HepG2 (cell line): ENCODE results near the gene MRPL48. TPM values are rescaled to one million over a fixed set of nuclear protein-coding genes. Genes with fewer than 3 reads are reported as not detected.

Experiments used
- ATAC-seq: fragments of 200-7000 bp; cut with Tn5 transposase; 3 replicates; pipeline ENCODE4 v1.9.1; 2020; ENCODE audit warnings: mild to moderate bottlenecking, moderate library complexity
- BruUV-seq: library from RNA; stranded (reverse); fragments of 400-500 nt; replicated peaks from 2 replicates; lab custom pipeline; 2021; lab: Mats Ljungman, UMichigan
- CTCF ChIA-PET: fragments of 300-600 bp; formaldehyde crosslinking; extraction: SDS; loops from one replicate; lab custom pipeline; 2021; ENCODE audit warnings: low total read pairs, inconsistent platforms, low intra/inter-chr PET ratio; lab: Yijun Ruan, JAX
- POLR2A ChIA-PET: fragments of 350-600 bp; sonication (Branson Sonifier 250); formaldehyde crosslinking; loops from one replicate; lab custom pipeline; 2020; ENCODE audit warnings: antibody characterized with exemption, inconsistent platforms; lab: Yijun Ruan, JAX
- DNase-seq: peaks from one replicate; pipeline ENCODE4 v3.0.0-alpha.2; 2015; ENCODE audit warnings: low spot score
- FAIRE-seq: peaks from 3 replicates; lab custom pipeline; 2011; peaks lifted over from hg19 to GRCh38; lab: Jason Lieb, UNC
- H2AFZ ChIP-seq: one replicate; pipeline ENCODE4 v1.6.1; 2011; ENCODE audit warnings: low read length, inconsistent platforms
- H3K27ac ChIP-seq: fragments of 300-600 bp; 3 replicates; pipeline ENCODE4 v1.8.0; 2011; ENCODE audit warnings: mixed run types, mild to moderate bottlenecking, mixed read lengths, low read length, inconsistent platforms; ENCODE audit not compliant: insufficient read depth; ENCODE audit errors: extremely low read length
- H3K27me3 ChIP-seq, 2 experiments: fragments of 200-600 bp in 1 of 2; 2 replicates in 1 of 2; 3 replicates in 1 of 2; pipeline versions ENCODE4 v1.6.0 to v1.8.0; 2011; ENCODE audit warnings: low read length in 2 of 2, mild to moderate bottlenecking in 2 of 2, moderate library complexity in 2 of 2, inconsistent platforms in 1 of 2; ENCODE audit not compliant: insufficient read depth in 2 of 2, control insufficient read depth in 1 of 2
- H3K36me3 ChIP-seq, 2 experiments: fragments of 200-600 bp in 1 of 2; replicated peaks in 1 of 2; 2 replicates in 1 of 2; 3 replicates in 1 of 2; pipeline versions ENCODE4 v1.5.1 to v1.8.0; 2011; ENCODE audit warnings: low read length in 2 of 2, inconsistent platforms in 1 of 2; ENCODE audit not compliant: insufficient read depth in 2 of 2, control insufficient read depth in 1 of 2
- H3K4me1 ChIP-seq: 2 replicates; pipeline ENCODE4 v1.5.1; 2012; ENCODE audit warnings: low read length, inconsistent platforms; ENCODE audit not compliant: insufficient read depth
- H3K4me2 ChIP-seq: 2 replicates; pipeline ENCODE4 v1.6.0; 2011; ENCODE audit warnings: low read depth, low read length, inconsistent platforms
- H3K4me3 ChIP-seq, 3 experiments: fragments of 200-600 bp in 1 of 3; sonication (generic), shearing (Covaris generic) in 1 of 3; replicated peaks in 1 of 3; 2 replicates each; pipeline ENCODE4 v1.5.1; 2011 to 2016; ENCODE audit warnings: low read length in 3 of 3, inconsistent platforms in 2 of 3, low read depth in 2 of 3, mild to moderate bottlenecking in 2 of 3, control low read depth in 1 of 3, mixed read lengths in 1 of 3; ENCODE audit not compliant: insufficient read depth in 1 of 3
- H3K79me2 ChIP-seq: one replicate; pipeline ENCODE4 v1.6.1; 2011; ENCODE audit warnings: low read length, inconsistent platforms; ENCODE audit not compliant: insufficient read depth
- H3K9ac ChIP-seq: 2 replicates; pipeline ENCODE4 v1.6.0; 2011; ENCODE audit warnings: mild to moderate bottlenecking, low read depth, low read length, inconsistent platforms; ENCODE audit not compliant: insufficient read depth
- H3K9me3 ChIP-seq: 2 replicates; pipeline ENCODE4 v1.5.1; 2012; ENCODE audit warnings: mild to moderate bottlenecking, low read length
- H4K20me1 ChIP-seq: 2 replicates; pipeline ENCODE4 v1.6.0; 2011; ENCODE audit warnings: inconsistent platforms, mild to moderate bottlenecking, low read length, moderate library complexity; ENCODE audit not compliant: insufficient read depth
- ATF4 ChIP-seq, 2 experiments: fragments of 450-650 bp in 1 of 2; sonication (generic) in 1 of 2; formaldehyde crosslinking; IDR thresholded peaks; 2 replicates each; pipeline versions ENCODE4 v1.5.0 to v1.8.0; 2020 to 2022; ENCODE audit warnings: mild to moderate bottlenecking in 1 of 2, missing genetic modification reagents in 1 of 2
- CEBPB ChIP-seq: IDR thresholded peaks from 2 replicates; pipeline ENCODE4 v1.6.1; 2011; ENCODE audit warnings: low read depth, low read length, improper control_type of control experiment, borderline replicate concordance
- CEBPG ChIP-seq: IDR thresholded peaks from 2 replicates; pipeline ENCODE4 v1.6.1; 2016
- DZIP1 ChIP-seq: sonication (generic); formaldehyde crosslinking; IDR thresholded peaks from 2 replicates; pipeline ENCODE4 v1.5.0; 2020; ENCODE audit warnings: mild to moderate bottlenecking, missing genetic modification reagents
- KLF6 ChIP-seq: IDR thresholded peaks from 2 replicates; pipeline ENCODE4 v1.8.0; 2016; ENCODE audit warnings: missing biosample characterization, missing genetic modification reagents
- NR2F6 ChIP-seq, 2 experiments: IDR thresholded peaks; 2 replicates each; pipeline ENCODE4 v1.6.1; 2016; ENCODE audit warnings: antibody characterized with exemption in 1 of 2, mild to moderate bottlenecking in 1 of 2
- PRMT3 ChIP-seq: sonication (generic); formaldehyde crosslinking; IDR thresholded peaks from 2 replicates; pipeline ENCODE4 v1.8.1; 2022; ENCODE audit warnings: low read depth, mild to moderate bottlenecking, moderate library complexity, missing genetic modification reagents, borderline replicate concordance
- SALL1 ChIP-seq: sonication (generic); formaldehyde crosslinking; IDR thresholded peaks from 2 replicates; pipeline ENCODE4 v1.8.0; 2022; ENCODE audit warnings: mild to moderate bottlenecking, missing genetic modification reagents
- SAP130 ChIP-seq: IDR thresholded peaks from 2 replicates; pipeline ENCODE4 v1.6.1; 2016; ENCODE audit warnings: low read depth
- SOX13 ChIP-seq, 3 experiments: fragments of 450-650 bp in 1 of 3; sonication (generic) in 1 of 3; formaldehyde crosslinking in 1 of 3; IDR thresholded peaks in 2 of 3; conservative IDR thresholded peaks in 1 of 3; 2 replicates each; pipeline versions ENCODE4 v1.5.0 to v1.6.1; 2016 to 2020; ENCODE audit warnings: antibody characterized with exemption in 1 of 3, mild to moderate bottlenecking in 1 of 3, missing compliant biosample characterization in 1 of 3, missing genetic modification reagents in 1 of 3, moderate library complexity in 1 of 3
- THAP11 ChIP-seq: IDR thresholded peaks from 2 replicates; pipeline ENCODE4 v1.6.1; 2016; ENCODE audit warnings: missing biosample characterization, missing genetic modification reagents
- ZNF235 ChIP-seq: sonication (generic); formaldehyde crosslinking; IDR thresholded peaks from 2 replicates; pipeline ENCODE4 v1.8.1; 2023; ENCODE audit warnings: mild to moderate bottlenecking, missing genetic modification reagents, borderline replicate concordance
- WGBS: methylation state at CpG from one replicate; pipeline ENCODE4 v1.1.6; 2017; ENCODE audit warnings: low lambda C conversion rate; 5-methylcytosine and 5-hydroxymethylcytosine counted together
- in situ Hi-C: cut with HindIII; loops from 2 replicates; pipeline ENCODE4 v1.10.0; 2017; ENCODE audit warnings: low pct_unique_long_range_greater_than_20kb; ENCODE audit not compliant: extremely low pct_ligation_motif_present
- intact Hi-C: fragments of 100-400 bp; cut with micrococcal nuclease; formaldehyde crosslinking; loops from one replicate; pipeline ENCODE4 v1.10.0; 2022; ENCODE audit not compliant: unreplicated experiment
- polyA plus RNA-seq, 8 experiments: library from polyadenylated mRNA; depleted of rRNA in 3 of 8; stranded (reverse) in 7 of 8; unstranded in 1 of 8; fragments of >200 nt; fragmentation: Illumina TruSeq in 4 of 8; extraction: Trizol in 4 of 8; gene quantifications; 2 replicates each; pipeline versions ENCODE4 v1.2.1 to v1.2.3, GENCODE V29; 2011 to 2016; ENCODE audit warnings: low read depth in 4 of 8, missing spikeins in 1 of 8, mixed read lengths in 1 of 8; ENCODE audit not compliant: insufficient read depth in 1 of 8
- total RNA-seq, 5 experiments: library from RNA; depleted of rRNA; stranded (reverse); fragments of >200 nt; fragmentation: Illumina TruSeq; extraction: Trizol; gene quantifications; 2 replicates each; pipeline ENCODE4 v1.2.3, GENCODE V29; 2016; ENCODE audit warnings: low read depth in 1 of 5
- TF ChIP-seq, protein P1 (sequence below): sonication (generic); formaldehyde crosslinking; IDR thresholded peaks from 2 replicates; pipeline ENCODE4 v1.5.1; 2020; ENCODE audit warnings: mild to moderate bottlenecking, missing genetic modification reagents, borderline replicate concordance
- TF ChIP-seq, protein P2 (sequence below): sonication (generic); formaldehyde crosslinking; conservative IDR thresholded peaks from 2 replicates; pipeline ENCODE4 v1.4.0; 2020; ENCODE audit warnings: missing genetic modification reagents

Gene MRPL48
- total and polyA plus RNA-seq, 2 of the 13 experiments (the other 11 are each of a cell fraction or from before 2014, with no cell fraction given), result 61.2 to 67.9 TPM

DNA sequence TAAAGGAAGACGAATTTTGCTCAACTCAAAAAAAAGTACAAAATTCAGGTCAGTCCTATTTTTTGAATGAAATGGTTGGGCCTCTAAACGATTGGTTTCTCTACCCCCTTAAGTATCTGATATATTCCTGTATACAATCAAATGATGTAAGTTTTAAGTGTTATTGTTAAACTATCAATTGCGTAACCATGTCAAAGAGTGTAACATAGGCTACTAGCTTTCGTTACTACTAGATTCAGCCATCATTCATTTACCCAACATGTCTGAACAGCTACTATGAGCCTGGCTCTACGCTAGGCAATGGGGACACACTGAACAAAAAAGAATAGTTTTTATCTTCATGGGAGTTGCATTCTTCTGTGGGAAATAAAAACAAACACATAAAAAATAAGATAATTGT lies 30.1 kb upstream of the MRPL48 start:
- POLR2A ChIA-PET, result interaction anchor here (0.8 to 3.3 kb wide), 3 partner anchors 9 to 27 kb away, joined by 4 to 21 read pairs (median 4); no protein-coding TSS in a partner anchor
- H3K79me2 ChIP-seq, result peaks cover 75% of the 10 kb centered on the region
- 69% methylated on average over 5 of the region's 5 CpGs for WGBS
- H2AFZ ChIP-seq, result no peak overlapping the region
- intact Hi-C loops, result no loop called here
- H3K27ac ChIP-seq, result peak overlapping the region; percentile 1
- H3K9ac ChIP-seq, result peak overlapping the region; percentile 95; the same call in 1 of the 2 replicates
- peak overlapping the region; percentile 89 for H3K4me2 ChIP-seq
- CTCF ChIA-PET, result no interaction called here
- no peaks in the 10 kb centered on the region; a peak in 1 of 5 replicates for H3K27me3 ChIP-seq
- peaks cover 57% of the 10 kb centered on the region for H3K4me1 ChIP-seq
- peak; percentile 29 for DNase-seq
- no TSS peak for BruUV-seq
- FAIRE-seq, result no peak
- in situ Hi-C loops, result no loop called here
- peaks cover 39% of the 10 kb centered on the region for H4K20me1 ChIP-seq
- no peak for ATAC-seq
- H3K36me3 ChIP-seq, result peaks cover 0 to 2% of the 10 kb centered on the region in 2 experiments; a peak in 1 of 5 replicates
- no peaks in the 10 kb centered on the region for H3K9me3 ChIP-seq
- H3K4me3 ChIP-seq, result peak overlapping the region; percentile 22 to 97 (median 83); a peak in 5 of 6 replicates
- TF ChIP-seq CEBPG (CRISPR knock-in tag) (peak; percentile 91), SAP130 (peak; percentile 21; the same call in 1 of the 2 replicates), SOX13 (IDR thresholded peaks at IDR 0.05) (no peak), SOX13 (CRISPR knock-in tag; conservative IDR thresholded peaks at IDR 0.05 in 1 of 2, IDR thresholded peaks at IDR 0.05 in 1 of 2) (peak in 1 of 2 experiments; percentile 37; a peak in 1 of 4 replicates), DZIP1 (no peak), NR2F6 (IDR thresholded peaks at IDR 0.05) (no peak), NR2F6 (CRISPR knock-in tag; IDR thresholded peaks at IDR 0.05) (0 out of 2 replicates have a peak, but pooled peaks have one; percentile 14), ZNF235 (CRISPR knock-in tag) (no peak), CEBPB (peak; percentile 96), KLF6 (CRISPR knock-in tag) (0 out of 2 replicates have a peak, but pooled peaks have one; percentile 25), THAP11 (CRISPR knock-in tag) (0 out of 2 replicates have a peak, but pooled peaks have one; percentile 34), PRMT3 (CRISPR knock-in tag) (no peak), SALL1 (no peak), ATF4 (CRISPR knock-in tag; IDR thresholded peaks at IDR 0.05) (peak in 1 of 2 experiments; percentile 96; a peak in 2 of 4 replicates)
- TF ChIP-seq, protein P1, sequence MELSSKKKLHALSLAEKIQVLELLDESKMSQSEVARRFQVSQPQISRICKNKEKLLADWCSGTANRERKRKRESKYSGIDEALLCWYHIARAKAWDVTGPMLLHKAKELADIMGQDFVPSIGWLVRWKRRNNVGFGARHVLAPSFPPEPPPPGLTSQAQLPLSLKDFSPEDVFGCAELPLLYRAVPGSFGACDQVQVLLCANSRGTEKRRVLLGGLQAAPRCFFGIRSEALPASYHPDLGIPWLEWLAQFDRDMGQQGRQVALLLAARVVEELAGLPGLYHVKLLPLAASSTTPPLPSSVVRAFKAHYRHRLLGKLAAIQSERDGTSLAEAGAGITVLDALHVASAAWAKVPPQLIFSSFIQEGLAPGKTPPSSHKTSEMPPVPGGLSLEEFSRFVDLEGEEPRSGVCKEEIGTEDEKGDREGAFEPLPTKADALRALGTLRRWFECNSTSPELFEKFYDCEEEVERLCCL (CRISPR knock-in tag), result no peak
- TF ChIP-seq, protein P2, sequence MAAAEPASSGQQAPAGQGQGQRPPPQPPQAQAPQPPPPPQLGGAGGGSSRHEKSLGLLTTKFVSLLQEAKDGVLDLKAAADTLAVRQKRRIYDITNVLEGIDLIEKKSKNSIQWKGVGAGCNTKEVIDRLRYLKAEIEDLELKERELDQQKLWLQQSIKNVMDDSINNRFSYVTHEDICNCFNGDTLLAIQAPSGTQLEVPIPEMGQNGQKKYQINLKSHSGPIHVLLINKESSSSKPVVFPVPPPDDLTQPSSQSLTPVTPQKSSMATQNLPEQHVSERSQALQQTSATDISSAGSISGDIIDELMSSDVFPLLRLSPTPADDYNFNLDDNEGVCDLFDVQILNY (CRISPR knock-in tag), result no peak
